ENCODE measurements around the gene UTP18. TPM values are rescaled to one million over a fixed set of nuclear protein-coding genes. Genes with fewer than 3 reads are reported as not detected.

Gene UTP18
- total and polyA plus RNA-seq, 10 of the 15 experiments (the other 5 are each of a cell fraction or from before 2014, with no cell fraction given): 31.0 to 111 (median 58.8) TPM

DNA sequence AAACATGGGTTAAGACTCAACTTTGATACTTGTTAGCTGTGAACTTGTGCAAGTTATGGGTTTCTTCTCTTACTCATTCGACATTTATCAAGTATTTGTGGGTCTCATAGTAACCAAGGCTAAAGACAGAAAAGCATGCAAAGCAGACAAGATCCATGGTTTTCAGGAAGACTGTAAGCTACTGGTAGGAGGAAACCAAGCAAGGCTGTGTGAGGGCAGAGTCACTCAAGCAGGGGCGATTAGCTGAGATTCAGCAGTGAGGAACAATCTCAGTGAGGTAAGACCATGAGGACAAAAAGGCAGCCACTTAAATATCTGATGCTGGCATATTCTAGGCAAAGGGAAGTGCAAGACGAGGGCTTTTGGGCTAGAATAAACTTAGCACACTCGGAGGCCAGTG, 30.0 kb upstream of the UTP18 start:
- BruUV-seq (replicated peaks): no TSS peak
- no peak for TF ChIP-seq HCFC1 (IDR thresholded peaks at IDR 0.05; ENCODE audit: low read length)
- TF ChIP-seq CBX5 (IDR thresholded peaks at IDR 0.05; ENCODE audit: low read depth): no peak
- no peak for TF ChIP-seq RAD51 (IDR thresholded peaks at IDR 0.05)
- TF ChIP-seq KLF5 (IDR thresholded peaks at IDR 0.05; ENCODE audit: partially characterized antibody): no peak
- no peak for TF ChIP-seq RCOR1 (conservative IDR thresholded peaks at IDR 0.05; ENCODE audit: low read depth, low read length)
- TF ChIP-seq SRF (IDR thresholded peaks at IDR 0.05; ENCODE audit: low read depth in 2 of 2, low read length in 2 of 2): no peak
- no peak for TF ChIP-seq CHD4 (IDR thresholded peaks at IDR 0.05)
- TF ChIP-seq BHLHE40 (IDR thresholded peaks at IDR 0.05; ENCODE audit: borderline replicate concordance in 1 of 2, low read depth in 2 of 2, low read length in 1 of 2): no peak
- ChIA-PET RAD21 (ENCODE audit: unreplicated experiment) (no interaction called here), POLR2A (no interaction called here), SMC1A (ENCODE audit: uncharacterized antibody, unreplicated experiment) (no interaction called here), CTCF (interaction anchor here (1.0 kb wide), 1 partner anchor 21 kb away, joined by 3 read pairs; no protein-coding TSS in a partner anchor)
- peaks cover 23% of the 10 kb centered on the region for H3K79me2 ChIP-seq (ENCODE audit: control insufficient read depth, insufficient read depth, low read length)
- peaks cover 0 to 3% of the 10 kb centered on the region in 2 experiments; a peak in 1 of 4 replicates for H3K36me3 ChIP-seq (ENCODE audit: control insufficient read depth in 2 of 2, insufficient read depth in 2 of 2, low read length in 1 of 2)
- FAIRE-seq (no peak), ATAC-seq (peak; percentile 47), DNase-seq (ENCODE audit: low read depth, low spot score) (no peak)
- H3K27ac ChIP-seq (ENCODE audit: control insufficient read depth, insufficient read depth): peak overlapping the region; percentile 6; the same call in 1 of the 2 replicates
- no peak overlapping the region for H3K4me3 ChIP-seq
- no peaks in the 10 kb centered on the region for H4K20me1 ChIP-seq (ENCODE audit: control insufficient read depth, insufficient read depth)
- H3K4me1 ChIP-seq (ENCODE audit: control insufficient read depth, insufficient read depth, low read length): peaks cover 6% of the 10 kb centered on the region; the same call in 1 of the 2 replicates
- peak overlapping the region; percentile 60 for H3K4me2 ChIP-seq (ENCODE audit: control insufficient read depth, insufficient read depth)
- no peaks in the 10 kb centered on the region for H3K9me3 ChIP-seq (replicated peaks; ENCODE audit: control insufficient read depth, insufficient read depth, low read length)
- in situ Hi-C loops (cut with MboI): no loop called here
- no peaks in the 10 kb centered on the region for H3K27me3 ChIP-seq (replicated peaks in 1 of 2; ENCODE audit: control insufficient read depth in 2 of 2, insufficient read depth in 2 of 2, low read length in 1 of 2)
- intact Hi-C loops (cut with micrococcal nuclease; ENCODE audit: unreplicated experiment): no loop called here
- H3K9ac ChIP-seq (ENCODE audit: control insufficient read depth, insufficient read depth, low read length): no peak overlapping the region
- 26% methylated on average over 4 of the region's 4 CpGs for WGBS (ENCODE audit: insufficient coverage, insufficient replicate concordance, low lambda C conversion rate, missing lambda C conversion rate)
- H2AFZ ChIP-seq (ENCODE audit: control insufficient read depth, low read depth, low read length): peak overlapping the region; percentile 55; the same call in 1 of the 2 replicates

DNA sequence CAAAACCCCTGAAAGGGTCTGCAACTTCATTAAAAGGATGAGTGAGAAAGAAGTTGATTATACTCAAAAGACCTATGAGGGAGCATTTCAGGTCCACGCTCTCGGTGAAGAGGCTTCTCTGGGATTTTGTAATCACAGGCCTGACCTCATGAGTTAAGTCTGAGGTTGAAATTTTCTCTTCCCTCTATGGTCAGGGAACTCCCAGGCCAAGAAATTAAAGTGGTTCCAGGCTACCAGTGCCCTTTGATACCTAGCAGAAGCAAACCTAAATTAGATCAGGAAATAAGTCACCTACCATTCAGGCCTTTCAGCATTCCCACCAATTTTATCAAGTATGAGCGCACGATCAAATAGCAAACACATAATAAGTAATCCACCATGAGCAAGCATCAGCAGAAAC, 28.3 kb upstream of the UTP18 start:
- Histone ChIP-seq H3K9me3 (replicated peaks; ENCODE audit: control insufficient read depth, insufficient read depth, low read length) (no peaks in the 10 kb centered on the region), H3K4me1 (ENCODE audit: control insufficient read depth, insufficient read depth, low read length) (peaks cover 6% of the 10 kb centered on the region; the same call in 1 of the 2 replicates), H3K9ac (ENCODE audit: control insufficient read depth, insufficient read depth, low read length) (no peak overlapping the region), H3K4me2 (ENCODE audit: control insufficient read depth, insufficient read depth) (no peak overlapping the region), H2AFZ (ENCODE audit: control insufficient read depth, low read depth, low read length) (no peak overlapping the region), H3K4me3 (no peak overlapping the region), H3K79me2 (ENCODE audit: control insufficient read depth, insufficient read depth, low read length) (peaks cover 29% of the 10 kb centered on the region), H4K20me1 (ENCODE audit: control insufficient read depth, insufficient read depth) (no peaks in the 10 kb centered on the region), H3K36me3 (ENCODE audit: control insufficient read depth in 2 of 2, insufficient read depth in 2 of 2, low read length in 1 of 2) (peaks cover 0 to 3% of the 10 kb centered on the region in 2 experiments; a peak in 1 of 4 replicates), H3K27me3 (replicated peaks in 1 of 2; ENCODE audit: control insufficient read depth in 2 of 2, insufficient read depth in 2 of 2, low read length in 1 of 2) (no peaks in the 10 kb centered on the region), H3K27ac (ENCODE audit: control insufficient read depth, insufficient read depth) (no peak overlapping the region)
- ChIA-PET CTCF (no interaction called here), SMC1A (ENCODE audit: uncharacterized antibody, unreplicated experiment) (no interaction called here), RAD21 (ENCODE audit: unreplicated experiment) (no interaction called here), POLR2A (no interaction called here)
- BruUV-seq (replicated peaks): no TSS peak
- TF ChIP-seq, protein P1, sequence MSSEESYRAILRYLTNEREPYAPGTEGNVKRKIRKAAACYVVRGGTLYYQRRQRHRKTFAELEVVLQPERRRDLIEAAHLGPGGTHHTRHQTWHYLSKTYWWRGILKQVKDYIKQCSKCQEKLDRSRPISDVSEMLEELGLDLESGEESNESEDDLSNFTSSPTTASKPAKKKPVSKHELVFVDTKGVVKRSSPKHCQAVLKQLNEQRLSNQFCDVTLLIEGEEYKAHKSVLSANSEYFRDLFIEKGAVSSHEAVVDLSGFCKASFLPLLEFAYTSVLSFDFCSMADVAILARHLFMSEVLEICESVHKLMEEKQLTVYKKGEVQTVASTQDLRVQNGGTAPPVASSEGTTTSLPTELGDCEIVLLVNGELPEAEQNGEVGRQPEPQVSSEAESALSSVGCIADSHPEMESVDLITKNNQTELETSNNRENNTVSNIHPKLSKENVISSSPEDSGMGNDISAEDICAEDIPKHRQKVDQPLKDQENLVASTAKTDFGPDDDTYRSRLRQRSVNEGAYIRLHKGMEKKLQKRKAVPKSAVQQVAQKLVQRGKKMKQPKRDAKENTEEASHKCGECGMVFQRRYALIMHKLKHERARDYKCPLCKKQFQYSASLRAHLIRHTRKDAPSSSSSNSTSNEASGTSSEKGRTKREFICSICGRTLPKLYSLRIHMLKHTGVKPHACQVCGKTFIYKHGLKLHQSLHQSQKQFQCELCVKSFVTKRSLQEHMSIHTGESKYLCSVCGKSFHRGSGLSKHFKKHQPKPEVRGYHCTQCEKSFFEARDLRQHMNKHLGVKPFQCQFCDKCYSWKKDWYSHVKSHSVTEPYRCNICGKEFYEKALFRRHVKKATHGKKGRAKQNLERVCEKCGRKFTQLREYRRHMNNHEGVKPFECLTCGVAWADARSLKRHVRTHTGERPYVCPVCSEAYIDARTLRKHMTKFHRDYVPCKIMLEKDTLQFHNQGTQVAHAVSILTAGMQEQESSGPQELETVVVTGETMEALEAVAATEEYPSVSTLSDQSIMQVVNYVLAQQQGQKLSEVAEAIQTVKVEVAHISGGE (CRISPR knock-in tag; IDR thresholded peaks at IDR 0.05): no peak
- TF ChIP-seq JUNB (IDR thresholded peaks at IDR 0.05) (no peak), RCOR1 (conservative IDR thresholded peaks at IDR 0.05; ENCODE audit: low read depth, low read length) (no peak), NBN (IDR thresholded peaks at IDR 0.05) (no peak), SIN3A (IDR thresholded peaks at IDR 0.05; ENCODE audit: low read depth, low read length) (no peak), LARP7 (IDR thresholded peaks at IDR 0.05) (no peak), ZNF207 (IDR thresholded peaks at IDR 0.05; ENCODE audit: borderline replicate concordance) (no peak)
- 99% methylated on average over 4 of the region's 4 CpGs for WGBS (ENCODE audit: insufficient coverage, insufficient replicate concordance, low lambda C conversion rate, missing lambda C conversion rate)
- ATAC-seq (no peak), DNase-seq (ENCODE audit: low read depth, low spot score) (no peak), FAIRE-seq (no peak)
- in situ Hi-C loops (cut with MboI): no loop called here
- intact Hi-C loops (cut with micrococcal nuclease; ENCODE audit: unreplicated experiment): no loop called here

Data from GM12878 (cell line).